Measurements from ENCODE around the gene LMNB1. TPM values are rescaled to one million over a fixed set of nuclear protein-coding genes. Genes with fewer than 3 reads are reported as not detected.

The LMNB1 gene
- total RNA-seq, 1 experiment from 2014 or later = 220 TPM

GRCh38 chr5:126865299-126865698, 88.4 kb downstream of the LMNB1 start:
- Mint-ChIP-seq H3K36me3 (peaks cover under 1% of the 10 kb centered on the region; the same call in 1 of the 2 replicates), H3K9me3 (no peaks in the 10 kb centered on the region), H3K27ac (no peak overlapping the region), H3K4me3 (no peak overlapping the region), H3K4me1 (peaks cover 18% of the 10 kb centered on the region), H3K27me3 (ENCODE audit: low read depth) (no peaks in the 10 kb centered on the region)
- ATAC-seq = no peak
- ChIA-PET POLR2A (interaction anchor here (0.6 kb wide), 1 partner anchor 96 kb away, joined by 3 read pairs; no protein-coding TSS in a partner anchor), CTCF (no interaction called here)
- TF ChIP-seq ZBTB21 (CRISPR knock-in tag; IDR thresholded peaks at IDR 0.05; ENCODE audit: borderline replicate concordance) = no peak
- TF ChIP-seq SMAD4 (CRISPR knock-in tag; IDR thresholded peaks at IDR 0.05) = no peak
- no peak for DNase-seq (ENCODE audit: low spot score)

GRCh38 chr5:126866851-126867636, 90.1 kb downstream of the LMNB1 start:
- TF ChIP-seq ZNF512 (CRISPR knock-in tag; IDR thresholded peaks at IDR 0.05; ENCODE audit: borderline replicate concordance) = no peak
- CTCF ChIA-PET = no interaction called here
- POLR2A ChIA-PET = interaction anchor here (0.6 kb wide), 1 partner anchor 51 kb away, joined by 4 read pairs; no protein-coding TSS in a partner anchor
- H3K9me3 Mint-ChIP-seq = no peaks in the 10 kb centered on the region
- H3K27ac Mint-ChIP-seq = no peak overlapping the region
- ATAC-seq = no peak
- H3K36me3 Mint-ChIP-seq = peaks cover 3% of the 10 kb centered on the region; the same call in 1 of the 2 replicates
- no peak for DNase-seq (ENCODE audit: low spot score)
- H3K4me1 Mint-ChIP-seq = peaks cover 18% of the 10 kb centered on the region
- no peaks in the 10 kb centered on the region; the same call in 1 of the 2 replicates for H3K27me3 Mint-ChIP-seq (ENCODE audit: low read depth)
- no peak overlapping the region for H3K4me3 Mint-ChIP-seq

- Mint-ChIP-seq H3K27ac (peak overlapping the region; percentile 71), H3K27me3 (ENCODE audit: low read depth) (no peaks in the 10 kb centered on the region; the same call in 1 of the 2 replicates), H3K9me3 (no peaks in the 10 kb centered on the region), H3K4me1 (peaks cover 32% of the 10 kb centered on the region), H3K4me3 (peak overlapping the region; percentile 69), H3K36me3 (peaks cover 3% of the 10 kb centered on the region; the same call in 1 of the 2 replicates)
- TF ChIP-seq TEAD4 (CRISPR knock-in tag; IDR thresholded peaks at IDR 0.05) (no peak), IRF2 (CRISPR knock-in tag; IDR thresholded peaks at IDR 0.05; ENCODE audit: borderline replicate concordance, low read depth) (no peak), ATF3 (CRISPR knock-in tag; conservative IDR thresholded peaks at IDR 0.05) (no peak), ATF6 (CRISPR knock-in tag; IDR thresholded peaks at IDR 0.05) (no peak), SMAD4 (CRISPR knock-in tag; IDR thresholded peaks at IDR 0.05) (no peak), ZNF138 (CRISPR knock-in tag; conservative IDR thresholded peaks at IDR 0.05) (no peak), ZNF396 (CRISPR knock-in tag; IDR thresholded peaks at IDR 0.05; ENCODE audit: borderline replicate concordance) (no peak), HMGXB4 (CRISPR knock-in tag; IDR thresholded peaks at IDR 0.05) (no peak), ATF2 (CRISPR knock-in tag; IDR thresholded peaks at IDR 0.05; ENCODE audit: borderline replicate concordance, low read depth) (no peak), NR3C1 (CRISPR knock-in tag; conservative IDR thresholded peaks at IDR 0.05; ENCODE audit: low read depth) (no peak), AFF4 (CRISPR knock-in tag; IDR thresholded peaks at IDR 0.05; ENCODE audit: borderline replicate concordance) (no peak), NR1H2 (CRISPR knock-in tag; IDR thresholded peaks at IDR 0.05) (no peak)
- TF ChIP-seq, protein P1, sequence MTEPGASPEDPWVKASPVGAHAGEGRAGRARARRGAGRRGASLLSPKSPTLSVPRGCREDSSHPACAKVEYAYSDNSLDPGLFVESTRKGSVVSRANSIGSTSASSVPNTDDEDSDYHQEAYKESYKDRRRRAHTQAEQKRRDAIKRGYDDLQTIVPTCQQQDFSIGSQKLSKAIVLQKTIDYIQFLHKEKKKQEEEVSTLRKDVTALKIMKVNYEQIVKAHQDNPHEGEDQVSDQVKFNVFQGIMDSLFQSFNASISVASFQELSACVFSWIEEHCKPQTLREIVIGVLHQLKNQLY (CRISPR knock-in tag; IDR thresholded peaks at IDR 0.05) = no peak
- CTCF ChIA-PET = no interaction called here
- DNase-seq (ENCODE audit: low spot score) = no peak
- POLR2A ChIA-PET = no interaction called here
- no peak for ATAC-seq
These were observed 91.5 kb downstream of the LMNB1 start for GRCh38 chr5:126868338-126869004.

Data from WTC11 (cell line).